GM18951 (cell line): ENCODE data around the gene ARL4A.
"Not testable (repeated sequence)": the region's sequence is repeated elsewhere in the genome, so short reads cannot be mapped to it uniquely, and the experiment has no call there.

Experiments used
- POLR2A ChIP-seq: IDR thresholded peaks from 4 replicates; pipeline ENCODE4 v1.6.1; 2011; ENCODE audit warnings: mild to moderate bottlenecking; ENCODE audit not compliant: insufficient read length, insufficient read depth; ENCODE audit errors: extremely low read depth
- in situ Hi-C: fragments of 300-500 bp; cut with MboI; formaldehyde crosslinking; loops from one replicate; pipeline ENCODE4 v1.12.0; 2022; ENCODE audit warnings: low sequenced_read_pairs, mixed read lengths, inconsistent platforms; ENCODE audit not compliant: unreplicated experiment

Gene ARL4A

GRCh38 chr7:12650080-12650479 is 37.4 kb upstream of the ARL4A start:
- in situ Hi-C loops, result no loop called here
- TF ChIP-seq POLR2A, result no peak

DNA sequence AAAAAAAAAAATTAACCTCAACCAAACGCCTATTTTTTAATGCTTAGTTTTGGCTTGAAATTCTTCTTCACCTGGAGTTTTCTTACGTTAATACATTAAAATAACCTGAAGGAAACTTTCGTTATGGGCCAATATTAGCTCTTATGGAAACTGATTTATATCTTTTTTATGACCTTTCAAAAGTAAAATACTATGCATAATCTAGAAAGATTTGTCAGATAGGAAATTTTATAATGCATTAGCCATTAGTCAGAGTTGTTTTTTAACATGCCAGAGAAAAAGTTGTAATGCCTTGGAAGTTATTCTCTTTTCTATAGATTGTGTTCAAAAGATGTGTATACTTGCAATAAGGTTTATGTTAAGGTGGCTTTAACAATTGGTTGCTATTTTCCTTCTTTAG is 34.3 kb upstream of the ARL4A start:
- in situ Hi-C loops, result no loop called here
- no peak for TF ChIP-seq POLR2A

DNA sequence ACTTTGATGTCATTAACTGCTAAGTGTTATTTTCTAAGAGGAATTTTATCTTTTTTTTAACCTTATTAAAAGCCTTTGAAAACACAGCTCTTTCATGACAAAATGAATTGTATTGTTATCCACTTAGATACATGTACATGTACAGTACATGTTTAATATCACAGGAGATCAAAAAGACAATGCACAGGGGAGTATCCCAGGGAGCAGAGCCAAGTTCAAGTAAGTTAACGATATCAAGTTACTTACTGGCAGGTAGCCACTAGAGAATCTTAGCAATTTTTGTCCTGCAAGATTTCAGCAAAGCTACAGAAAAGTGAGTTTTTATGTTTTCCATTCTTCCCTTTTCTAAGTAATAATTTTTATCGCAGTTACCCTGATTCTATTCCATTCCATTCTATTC is 33.9 kb upstream of the ARL4A start:
- no peak for TF ChIP-seq POLR2A
- in situ Hi-C loops, result no loop called here

DNA sequence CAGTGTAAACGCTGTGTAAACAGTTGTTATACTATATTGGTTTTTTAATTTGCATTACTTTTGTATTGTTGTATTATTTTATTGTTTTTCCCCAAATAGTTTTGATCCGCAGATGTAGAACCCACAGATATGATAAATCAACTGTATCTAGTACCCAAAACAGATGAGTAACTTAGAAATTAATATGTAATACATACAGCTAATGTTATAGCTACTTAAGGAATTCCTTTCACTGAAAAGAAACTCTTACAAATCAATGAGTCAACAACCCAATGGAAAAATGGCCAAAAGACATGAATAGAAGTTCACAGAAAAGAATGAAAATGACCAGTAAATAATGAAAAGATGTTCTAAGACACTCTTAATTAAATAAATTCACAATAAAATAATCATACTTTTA is 32.3 kb upstream of the ARL4A start:
- TF ChIP-seq POLR2A, result no peak
- in situ Hi-C loops, result no loop called here

DNA sequence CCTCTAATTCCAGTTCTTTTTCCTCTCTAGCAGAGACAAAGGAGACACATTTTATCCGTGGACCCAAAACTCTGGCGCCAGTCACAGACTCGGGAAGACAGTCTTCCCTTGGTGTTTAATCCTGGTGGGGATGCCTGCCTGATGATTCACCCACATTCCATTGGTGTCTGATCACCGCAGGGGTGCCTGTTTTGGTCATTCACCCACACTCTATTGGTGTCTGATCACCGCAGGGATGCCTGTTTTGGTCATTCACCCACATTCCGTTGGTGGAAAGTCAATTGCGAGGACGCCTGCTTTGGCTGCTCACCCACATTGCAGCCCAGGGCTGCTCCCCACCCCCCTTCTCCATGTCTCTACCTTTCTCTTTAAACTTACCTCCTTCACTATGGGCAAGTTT is 27.0 kb upstream of the ARL4A start:
- in situ Hi-C loops, result not testable (repeated sequence)

- in situ Hi-C loops, result not testable (repeated sequence)
Measured at GRCh38 chr7:12660986-12661385, 26.4 kb upstream of the ARL4A start.

- in situ Hi-C loops, result no loop called here
- no peak for TF ChIP-seq POLR2A
Measured at GRCh38 chr7:12661581-12661980, 25.9 kb upstream of the ARL4A start.

GRCh38 chr7:12670000-12670729 is 17.3 kb upstream of the ARL4A start:
- TF ChIP-seq POLR2A, result no peak

GRCh38 chr7:12670743-12671520 is 16.5 kb upstream of the ARL4A start:
- in situ Hi-C loops, result no loop called here

More at GRCh38 chr7:12670000-12670729, 17.3 kb upstream of the ARL4A start:
- in situ Hi-C loops, result no loop called here

GRCh38 chr7:12673436-12673835 is 14.0 kb upstream of the ARL4A start:
- in situ Hi-C loops, result not testable (repeated sequence)

More at GRCh38 chr7:12670743-12671520, 16.5 kb upstream of the ARL4A start:
- no peak for TF ChIP-seq POLR2A

- in situ Hi-C loops, result no loop called here
- TF ChIP-seq POLR2A, result no peak
Measured at GRCh38 chr7:12674053-12674452, 13.4 kb upstream of the ARL4A start.

- no peak for TF ChIP-seq POLR2A
- in situ Hi-C loops, result no loop called here
Measured at GRCh38 chr7:12674861-12675260, 12.6 kb upstream of the ARL4A start.

GRCh38 chr7:12683678-12684585 is 3.5 kb upstream of the ARL4A start:
- no peak for TF ChIP-seq POLR2A
- in situ Hi-C loops, result no loop called here
